MM.1S (cell line): ENCODE results near the gene LUC7L.

Experiments
- DNase-seq: peaks from one replicate; pipeline ENCODE4 v3.0.0-alpha.2; 2015
- H2AFZ ChIP-seq: fragments of 300-600 bp; sonication (generic); 2 replicates; pipeline ENCODE4 v1.6.0; 2016; ENCODE audit warnings: antibody characterized with exemption, low read length
- H3F3A ChIP-seq: fragments of 300-600 bp; sonication (generic); 2 replicates; pipeline ENCODE4 v1.6.1; 2016; ENCODE audit warnings: mild to moderate bottlenecking, antibody characterized with exemption, low read length, moderate library complexity, mixed read lengths; ENCODE audit not compliant: insufficient read depth
- H3K27ac ChIP-seq: fragments of 300-600 bp; sonication (generic); 2 replicates; pipeline ENCODE4 v1.5.1; 2016; ENCODE audit warnings: mild to moderate bottlenecking, low read length
- H3K27me3 ChIP-seq: fragments of 300-600 bp; sonication (generic); replicated peaks from 2 replicates; pipeline ENCODE4 v1.6.0; 2016; ENCODE audit warnings: low read length; ENCODE audit not compliant: insufficient read depth
- H3K36me3 ChIP-seq: fragments of 300-600 bp; sonication (generic); replicated peaks from 2 replicates; pipeline ENCODE4 v1.6.1; 2016; ENCODE audit warnings: mild to moderate bottlenecking, low read length, mixed read lengths; ENCODE audit not compliant: insufficient read depth
- H3K4me1 ChIP-seq: fragments of 300-600 bp; sonication (generic); 2 replicates; pipeline ENCODE4 v1.6.1; 2016; ENCODE audit warnings: low read length, mixed read lengths
- H3K4me2 ChIP-seq: fragments of 300-600 bp; sonication (generic); 2 replicates; pipeline ENCODE4 v1.6.0; 2016; ENCODE audit warnings: low read depth, low read length
- H3K4me3 ChIP-seq: fragments of 300-600 bp; sonication (generic); 2 replicates; pipeline ENCODE4 v1.5.1; 2016; ENCODE audit warnings: low read length, mixed read lengths
- H3K79me2 ChIP-seq: fragments of 300-600 bp; sonication (generic); 2 replicates; pipeline ENCODE4 v1.6.1; 2016; ENCODE audit warnings: mixed run types, low read length, mixed read lengths
- H3K9ac ChIP-seq: fragments of 300-600 bp; sonication (generic); 2 replicates; pipeline ENCODE4 v1.6.1; 2016; ENCODE audit warnings: low read length, mixed read lengths
- H3K9me2 ChIP-seq: fragments of 300-600 bp; sonication (generic); replicated peaks from 2 replicates; pipeline ENCODE4 v1.6.1; 2016; ENCODE audit warnings: mild to moderate bottlenecking, low read length, mixed read lengths; ENCODE audit not compliant: insufficient read depth
- H3K9me3 ChIP-seq: fragments of 300-600 bp; sonication (generic); replicated peaks from 2 replicates; pipeline ENCODE4 v1.6.1; 2016; ENCODE audit warnings: mild to moderate bottlenecking, low read length, mixed read lengths; ENCODE audit not compliant: insufficient read depth
- H4K20me1 ChIP-seq: fragments of 300-600 bp; sonication (generic); 2 replicates; pipeline ENCODE4 v1.6.1; 2016; ENCODE audit warnings: mild to moderate bottlenecking, low read length, moderate library complexity, mixed read lengths; ENCODE audit not compliant: insufficient read depth
- EZH2 ChIP-seq: fragments of 300-600 bp; sonication (generic); optimal IDR thresholded peaks from 2 replicates; pipeline ENCODE3; 2017; ENCODE audit warnings: low read depth, mild to moderate bottlenecking, antibody characterized with exemption, low read length, mixed read lengths
- EZH2phosphoT487 ChIP-seq: fragments of 300-600 bp; sonication (generic); IDR thresholded peaks from 2 replicates; pipeline ENCODE4 v1.6.1; 2018; ENCODE audit warnings: antibody characterized with exemption, low read length
- TF ChIP-seq, protein P1 (sequence below): fragments of 300-600 bp; sonication (generic); IDR thresholded peaks from 2 replicates; pipeline ENCODE4 v1.5.1; 2016; ENCODE audit warnings: antibody characterized with exemption, low read length, mixed read lengths

LUC7L gene

DNA sequence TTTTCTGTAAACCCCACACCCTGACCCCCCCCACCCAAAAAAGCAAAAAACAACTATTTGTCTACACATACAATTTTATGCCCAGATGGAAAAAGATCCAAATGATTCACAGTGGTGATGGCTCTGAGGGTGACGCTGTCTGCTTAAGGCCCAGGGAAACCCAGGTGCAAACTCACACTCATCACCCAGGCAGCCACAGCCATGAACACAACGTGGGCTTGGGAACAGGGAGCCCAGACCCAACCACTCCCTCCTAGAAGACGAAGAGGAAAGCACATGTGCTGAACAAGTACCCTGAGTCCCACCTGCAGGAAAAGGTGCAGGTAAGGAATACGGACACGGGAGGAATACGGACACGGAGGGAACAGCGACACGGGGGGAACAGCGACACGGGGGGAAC, 43.6 kb downstream of the LUC7L start:
- no peak overlapping the region for H2AFZ ChIP-seq
- no peak overlapping the region for H3K9ac ChIP-seq
- H3F3A ChIP-seq, result no peaks in the 10 kb centered on the region
- H4K20me1 ChIP-seq, result no peaks in the 10 kb centered on the region
- no peak for DNase-seq
- H3K36me3 ChIP-seq, result no peaks in the 10 kb centered on the region
- H3K27me3 ChIP-seq, result no peaks in the 10 kb centered on the region
- no peak overlapping the region for H3K4me2 ChIP-seq
- H3K79me2 ChIP-seq, result no peaks in the 10 kb centered on the region
- no peaks in the 10 kb centered on the region for H3K9me3 ChIP-seq
- TF ChIP-seq, protein P1, sequence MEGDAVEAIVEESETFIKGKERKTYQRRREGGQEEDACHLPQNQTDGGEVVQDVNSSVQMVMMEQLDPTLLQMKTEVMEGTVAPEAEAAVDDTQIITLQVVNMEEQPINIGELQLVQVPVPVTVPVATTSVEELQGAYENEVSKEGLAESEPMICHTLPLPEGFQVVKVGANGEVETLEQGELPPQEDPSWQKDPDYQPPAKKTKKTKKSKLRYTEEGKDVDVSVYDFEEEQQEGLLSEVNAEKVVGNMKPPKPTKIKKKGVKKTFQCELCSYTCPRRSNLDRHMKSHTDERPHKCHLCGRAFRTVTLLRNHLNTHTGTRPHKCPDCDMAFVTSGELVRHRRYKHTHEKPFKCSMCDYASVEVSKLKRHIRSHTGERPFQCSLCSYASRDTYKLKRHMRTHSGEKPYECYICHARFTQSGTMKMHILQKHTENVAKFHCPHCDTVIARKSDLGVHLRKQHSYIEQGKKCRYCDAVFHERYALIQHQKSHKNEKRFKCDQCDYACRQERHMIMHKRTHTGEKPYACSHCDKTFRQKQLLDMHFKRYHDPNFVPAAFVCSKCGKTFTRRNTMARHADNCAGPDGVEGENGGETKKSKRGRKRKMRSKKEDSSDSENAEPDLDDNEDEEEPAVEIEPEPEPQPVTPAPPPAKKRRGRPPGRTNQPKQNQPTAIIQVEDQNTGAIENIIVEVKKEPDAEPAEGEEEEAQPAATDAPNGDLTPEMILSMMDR, result no peak
- TF ChIP-seq EZH2 (no peak), EZH2phosphoT487 (no peak)
- no peak overlapping the region for H3K27ac ChIP-seq
- H3K4me3 ChIP-seq, result no peak overlapping the region
- 0 out of 2 replicates have a peak, but pooled peaks cover 6% of the 10 kb centered on the region for H3K4me1 ChIP-seq
- H3K9me2 ChIP-seq, result no peaks in the 10 kb centered on the region

DNA sequence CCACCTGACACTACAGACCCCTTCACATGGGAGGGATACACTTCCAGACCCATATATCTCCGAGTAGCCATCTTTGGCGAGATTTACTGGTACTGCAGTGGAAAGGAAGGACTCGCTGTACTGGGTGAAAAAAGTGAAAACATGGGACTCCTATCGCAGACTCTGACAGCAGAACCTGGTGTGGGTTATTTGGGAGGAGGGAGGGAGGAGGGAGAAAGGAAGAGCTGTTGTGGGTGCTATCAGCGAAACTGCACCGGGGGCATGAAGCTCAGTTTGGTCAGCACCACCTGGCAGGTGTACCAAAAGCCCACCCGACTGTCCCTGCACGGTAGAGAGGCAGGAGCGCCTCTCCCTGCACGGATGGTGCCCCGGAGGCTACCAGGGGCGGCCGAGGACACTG, 44.0 kb downstream of the LUC7L start:
- no peaks in the 10 kb centered on the region for H3K27me3 ChIP-seq
- no peak overlapping the region for H3K4me3 ChIP-seq
- H3K27ac ChIP-seq, result no peak overlapping the region
- DNase-seq, result no peak
- no peaks in the 10 kb centered on the region for H3F3A ChIP-seq
- no peaks in the 10 kb centered on the region for H3K79me2 ChIP-seq
- no peaks in the 10 kb centered on the region for H3K9me3 ChIP-seq
- no peaks in the 10 kb centered on the region for H3K36me3 ChIP-seq
- no peak overlapping the region for H3K9ac ChIP-seq
- H3K4me1 ChIP-seq, result 0 out of 2 replicates have a peak, but pooled peaks cover 6% of the 10 kb centered on the region
- H3K9me2 ChIP-seq, result no peaks in the 10 kb centered on the region
- no peak overlapping the region for H2AFZ ChIP-seq
- no peaks in the 10 kb centered on the region for H4K20me1 ChIP-seq
- TF ChIP-seq EZH2 (no peak), EZH2phosphoT487 (no peak)
- TF ChIP-seq, protein P1, result no peak
- H3K4me2 ChIP-seq, result no peak overlapping the region

DNA sequence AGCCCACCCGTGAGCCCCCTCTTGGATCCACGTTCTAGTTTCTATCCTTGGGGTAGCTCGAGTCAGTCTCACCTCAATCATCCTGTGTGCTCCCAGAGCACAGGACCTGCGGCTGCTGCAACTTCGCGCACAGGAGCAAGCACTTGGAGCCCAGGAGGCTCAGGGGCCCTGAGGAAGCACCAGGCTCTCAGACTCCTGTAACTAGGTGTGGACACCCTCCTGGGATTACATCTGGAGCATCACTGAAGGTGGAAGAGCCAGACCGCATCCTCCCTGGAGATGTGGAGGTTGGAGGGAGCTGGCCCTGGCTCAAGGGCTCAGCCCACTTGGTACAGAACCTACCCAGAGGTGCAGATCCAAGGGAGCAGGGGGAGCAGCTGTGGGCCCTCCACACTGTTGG, 46.2 kb downstream of the LUC7L start:
- no peaks in the 10 kb centered on the region for H3K79me2 ChIP-seq
- no peaks in the 10 kb centered on the region for H3K36me3 ChIP-seq
- no peak overlapping the region for H3K27ac ChIP-seq
- H2AFZ ChIP-seq, result no peak overlapping the region
- no peak for DNase-seq
- H3K9ac ChIP-seq, result no peak overlapping the region
- no peaks in the 10 kb centered on the region for H3K9me3 ChIP-seq
- no peaks in the 10 kb centered on the region for H4K20me1 ChIP-seq
- H3K4me1 ChIP-seq, result 0 out of 2 replicates have a peak, but pooled peaks cover 6% of the 10 kb centered on the region
- no peaks in the 10 kb centered on the region for H3F3A ChIP-seq
- H3K27me3 ChIP-seq, result peaks cover 19% of the 10 kb centered on the region
- TF ChIP-seq EZH2 (no peak), EZH2phosphoT487 (no peak)
- TF ChIP-seq, protein P1, result no peak
- H3K4me3 ChIP-seq, result no peak overlapping the region
- H3K4me2 ChIP-seq, result no peak overlapping the region
- H3K9me2 ChIP-seq, result no peaks in the 10 kb centered on the region
